HepG2 (cell line): ENCODE measurements around the gene S100A5. TPM values are rescaled to one million over a fixed set of nuclear protein-coding genes. Genes with fewer than 3 reads are reported as not detected.

Experiments
- ARID2 ChIP-seq: sonication (generic); formaldehyde crosslinking; IDR thresholded peaks from 2 replicates; pipeline ENCODE4 v1.8.1; 2022; ENCODE audit warnings: mild to moderate bottlenecking, missing genetic modification reagents, borderline replicate concordance
- CSRNP1 ChIP-seq: sonication (generic); formaldehyde crosslinking; IDR thresholded peaks from 2 replicates; pipeline ENCODE4 v1.8.1; 2023; ENCODE audit warnings: mild to moderate bottlenecking, missing genetic modification reagents
- GATAD2A ChIP-seq: IDR thresholded peaks from 2 replicates; pipeline ENCODE4 v1.6.1; 2016
- GMEB2 ChIP-seq: IDR thresholded peaks from 2 replicates; pipeline ENCODE4 v1.6.1; 2016; ENCODE audit warnings: missing biosample characterization, missing genetic modification reagents, low read depth
- GZF1 ChIP-seq: sonication (generic); formaldehyde crosslinking; IDR thresholded peaks from 2 replicates; pipeline ENCODE4 v1.5.1; 2020; ENCODE audit warnings: mild to moderate bottlenecking, missing genetic modification reagents
- KLF6 ChIP-seq: IDR thresholded peaks from 2 replicates; pipeline ENCODE4 v1.8.0; 2016; ENCODE audit warnings: missing biosample characterization, missing genetic modification reagents
- MAF1 ChIP-seq: sonication (generic); formaldehyde crosslinking; IDR thresholded peaks from 2 replicates; pipeline ENCODE4 v1.5.0; 2020; ENCODE audit warnings: missing genetic modification reagents, borderline replicate concordance
- MIXL1 ChIP-seq: IDR thresholded peaks from 2 replicates; pipeline ENCODE4 v1.6.1; 2016
- NCOA5 ChIP-seq: sonication (generic); formaldehyde crosslinking; IDR thresholded peaks from 2 replicates; pipeline ENCODE4 v1.4.0; 2020; ENCODE audit warnings: missing genetic modification reagents
- PAX8 ChIP-seq: sonication (generic); formaldehyde crosslinking; IDR thresholded peaks from 2 replicates; pipeline ENCODE4 v1.8.0; 2022; ENCODE audit warnings: mild to moderate bottlenecking, missing genetic modification reagents, borderline replicate concordance
- PITX1 ChIP-seq: sonication (generic); formaldehyde crosslinking; IDR thresholded peaks from 2 replicates; pipeline ENCODE4 v1.5.1; 2020; ENCODE audit warnings: mild to moderate bottlenecking, missing genetic modification reagents
- PPARG ChIP-seq: conservative IDR thresholded peaks from 2 replicates; pipeline ENCODE4 v1.6.1; 2016; ENCODE audit warnings: missing biosample characterization, missing genetic modification reagents
- RFX5 ChIP-seq: IDR thresholded peaks from 2 replicates; pipeline ENCODE4 v1.6.1; 2011; ENCODE audit warnings: low read depth, low read length, improper control_type of control experiment
- SMAD3 ChIP-seq: sonication (generic); formaldehyde crosslinking; IDR thresholded peaks from 2 replicates; pipeline ENCODE4 v1.4.0; 2020; ENCODE audit warnings: missing genetic modification reagents
- THYN1 ChIP-seq: sonication (generic); formaldehyde crosslinking; IDR thresholded peaks from 2 replicates; pipeline ENCODE4 v1.8.1; 2023; ENCODE audit warnings: low read depth, mild to moderate bottlenecking, moderate library complexity, missing genetic modification reagents, borderline replicate concordance
- TOPORS ChIP-seq: sonication (generic); formaldehyde crosslinking; IDR thresholded peaks from 2 replicates; pipeline ENCODE4 v1.8.0; 2023; ENCODE audit warnings: mild to moderate bottlenecking, missing genetic modification reagents
- ZNF441 ChIP-seq: sonication (generic); formaldehyde crosslinking; IDR thresholded peaks from 2 replicates; pipeline ENCODE4 v1.7.0; 2021; ENCODE audit warnings: missing genetic modification reagents, borderline replicate concordance
- ZNF557 ChIP-seq: sonication (generic); formaldehyde crosslinking; IDR thresholded peaks from 2 replicates; pipeline ENCODE4 v1.4.0; 2020; ENCODE audit warnings: missing genetic modification reagents
- ZSCAN31 ChIP-seq: sonication (generic); formaldehyde crosslinking; IDR thresholded peaks from 2 replicates; pipeline ENCODE4 v1.5.0; 2020; ENCODE audit warnings: low read depth, mild to moderate bottlenecking, missing genetic modification reagents
- polyA plus RNA-seq, 8 experiments: library from polyadenylated mRNA; depleted of rRNA in 3 of 8; stranded (reverse) in 7 of 8; unstranded in 1 of 8; fragments of >200 nt; fragmentation: Illumina TruSeq in 4 of 8; extraction: Trizol in 4 of 8; gene quantifications; 2 replicates each; pipeline versions ENCODE4 v1.2.1 to v1.2.3, GENCODE V29; 2011 to 2016; ENCODE audit warnings: low read depth in 4 of 8, missing spikeins in 1 of 8, mixed read lengths in 1 of 8; ENCODE audit not compliant: insufficient read depth in 1 of 8
- total RNA-seq, 5 experiments: library from RNA; depleted of rRNA; stranded (reverse); fragments of >200 nt; fragmentation: Illumina TruSeq; extraction: Trizol; gene quantifications; 2 replicates each; pipeline ENCODE4 v1.2.3, GENCODE V29; 2016; ENCODE audit warnings: low read depth in 1 of 5
- TF ChIP-seq, protein P1 (sequence below): IDR thresholded peaks from 2 replicates; pipeline ENCODE4 v1.6.1; 2016; ENCODE audit warnings: low read depth, missing genetic modification reagents, missing compliant biosample characterization
- TF ChIP-seq, protein P2 (sequence below), 2 experiments: sonication (generic) in 1 of 2; formaldehyde crosslinking in 1 of 2; IDR thresholded peaks; 2 replicates each; pipeline versions ENCODE4 v1.5.1 to v1.6.1; 2011 to 2020; ENCODE audit warnings: borderline replicate concordance in 1 of 2, low read depth in 1 of 2, low read length in 1 of 2, mild to moderate bottlenecking in 1 of 2, missing genetic modification reagents in 1 of 2, moderate library complexity in 1 of 2

Gene S100A5
- total and polyA plus RNA-seq, 2 of the 13 experiments (the other 11 are each of a cell fraction or from before 2014, with no cell fraction given) = not detected

DNA sequence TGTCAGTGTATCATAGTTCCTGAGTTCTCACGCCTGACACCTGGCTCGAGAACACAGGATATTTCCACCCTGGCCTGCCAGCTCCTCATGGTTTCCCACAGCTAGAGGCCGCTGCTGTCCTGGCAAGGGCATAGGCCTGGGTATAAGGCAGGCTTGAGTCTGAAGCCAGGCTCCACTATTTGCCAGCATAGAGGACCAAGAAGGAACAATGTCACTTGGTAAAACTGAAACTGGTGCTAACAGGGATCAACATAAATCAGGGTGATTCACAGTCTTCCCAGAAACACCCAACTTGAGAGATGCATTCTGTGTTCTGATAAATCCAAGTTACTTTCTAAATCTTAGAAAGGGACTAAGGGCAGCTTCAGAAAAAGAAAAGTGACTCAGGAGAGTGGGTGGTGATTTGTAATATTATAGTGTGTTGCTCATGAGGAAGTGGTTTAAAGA, 31.9 kb upstream of the S100A5 start (continued):
- TF ChIP-seq KLF6 (CRISPR knock-in tag) = no peak
- TF ChIP-seq RFX5 = no peak
- TF ChIP-seq CSRNP1 = no peak
- TF ChIP-seq ZNF557 = no peak
- TF ChIP-seq PAX8 (CRISPR knock-in tag) = no peak
- TF ChIP-seq GMEB2 (CRISPR knock-in tag) = no peak
- TF ChIP-seq GATAD2A (CRISPR knock-in tag) = peak; percentile 56
- TF ChIP-seq NCOA5 (CRISPR knock-in tag) = no peak
- TF ChIP-seq, protein P1, sequence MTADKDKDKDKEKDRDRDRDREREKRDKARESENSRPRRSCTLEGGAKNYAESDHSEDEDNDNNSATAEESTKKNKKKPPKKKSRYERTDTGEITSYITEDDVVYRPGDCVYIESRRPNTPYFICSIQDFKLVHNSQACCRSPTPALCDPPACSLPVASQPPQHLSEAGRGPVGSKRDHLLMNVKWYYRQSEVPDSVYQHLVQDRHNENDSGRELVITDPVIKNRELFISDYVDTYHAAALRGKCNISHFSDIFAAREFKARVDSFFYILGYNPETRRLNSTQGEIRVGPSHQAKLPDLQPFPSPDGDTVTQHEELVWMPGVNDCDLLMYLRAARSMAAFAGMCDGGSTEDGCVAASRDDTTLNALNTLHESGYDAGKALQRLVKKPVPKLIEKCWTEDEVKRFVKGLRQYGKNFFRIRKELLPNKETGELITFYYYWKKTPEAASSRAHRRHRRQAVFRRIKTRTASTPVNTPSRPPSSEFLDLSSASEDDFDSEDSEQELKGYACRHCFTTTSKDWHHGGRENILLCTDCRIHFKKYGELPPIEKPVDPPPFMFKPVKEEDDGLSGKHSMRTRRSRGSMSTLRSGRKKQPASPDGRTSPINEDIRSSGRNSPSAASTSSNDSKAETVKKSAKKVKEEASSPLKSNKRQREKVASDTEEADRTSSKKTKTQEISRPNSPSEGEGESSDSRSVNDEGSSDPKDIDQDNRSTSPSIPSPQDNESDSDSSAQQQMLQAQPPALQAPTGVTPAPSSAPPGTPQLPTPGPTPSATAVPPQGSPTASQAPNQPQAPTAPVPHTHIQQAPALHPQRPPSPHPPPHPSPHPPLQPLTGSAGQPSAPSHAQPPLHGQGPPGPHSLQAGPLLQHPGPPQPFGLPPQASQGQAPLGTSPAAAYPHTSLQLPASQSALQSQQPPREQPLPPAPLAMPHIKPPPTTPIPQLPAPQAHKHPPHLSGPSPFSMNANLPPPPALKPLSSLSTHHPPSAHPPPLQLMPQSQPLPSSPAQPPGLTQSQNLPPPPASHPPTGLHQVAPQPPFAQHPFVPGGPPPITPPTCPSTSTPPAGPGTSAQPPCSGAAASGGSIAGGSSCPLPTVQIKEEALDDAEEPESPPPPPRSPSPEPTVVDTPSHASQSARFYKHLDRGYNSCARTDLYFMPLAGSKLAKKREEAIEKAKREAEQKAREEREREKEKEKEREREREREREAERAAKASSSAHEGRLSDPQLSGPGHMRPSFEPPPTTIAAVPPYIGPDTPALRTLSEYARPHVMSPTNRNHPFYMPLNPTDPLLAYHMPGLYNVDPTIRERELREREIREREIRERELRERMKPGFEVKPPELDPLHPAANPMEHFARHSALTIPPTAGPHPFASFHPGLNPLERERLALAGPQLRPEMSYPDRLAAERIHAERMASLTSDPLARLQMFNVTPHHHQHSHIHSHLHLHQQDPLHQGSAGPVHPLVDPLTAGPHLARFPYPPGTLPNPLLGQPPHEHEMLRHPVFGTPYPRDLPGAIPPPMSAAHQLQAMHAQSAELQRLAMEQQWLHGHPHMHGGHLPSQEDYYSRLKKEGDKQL (CRISPR knock-in tag) = no peak
- TF ChIP-seq SMAD3 (CRISPR knock-in tag) = no peak
- no peak for TF ChIP-seq THYN1 (CRISPR knock-in tag)
- TF ChIP-seq MAF1 (CRISPR knock-in tag) = no peak
- no peak for TF ChIP-seq GZF1 (CRISPR knock-in tag)
- TF ChIP-seq ZNF441 (CRISPR knock-in tag) = no peak
- TF ChIP-seq PPARG (CRISPR knock-in tag) = 0 out of 2 replicates have a peak, but pooled peaks have one; percentile 24
- no peak for TF ChIP-seq TOPORS (CRISPR knock-in tag)
- TF ChIP-seq PITX1 (CRISPR knock-in tag) = no peak
- TF ChIP-seq, protein P2, sequence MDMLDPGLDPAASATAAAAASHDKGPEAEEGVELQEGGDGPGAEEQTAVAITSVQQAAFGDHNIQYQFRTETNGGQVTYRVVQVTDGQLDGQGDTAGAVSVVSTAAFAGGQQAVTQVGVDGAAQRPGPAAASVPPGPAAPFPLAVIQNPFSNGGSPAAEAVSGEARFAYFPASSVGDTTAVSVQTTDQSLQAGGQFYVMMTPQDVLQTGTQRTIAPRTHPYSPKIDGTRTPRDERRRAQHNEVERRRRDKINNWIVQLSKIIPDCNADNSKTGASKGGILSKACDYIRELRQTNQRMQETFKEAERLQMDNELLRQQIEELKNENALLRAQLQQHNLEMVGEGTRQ (IDR thresholded peaks at IDR 0.05; ENCODE audit: low read depth, low read length) = no peak
- TF ChIP-seq, protein P2 (CRISPR knock-in tag; IDR thresholded peaks at IDR 0.05; ENCODE audit: borderline replicate concordance) = no peak
- TF ChIP-seq ARID2 = no peak
- TF ChIP-seq ZSCAN31 (CRISPR knock-in tag) = no peak
- TF ChIP-seq MIXL1 (CRISPR knock-in tag) = no peak
